CD14-positive monocyte (primary cell): ENCODE measurements around the gene RASA2. TPM values are rescaled to one million over a fixed set of nuclear protein-coding genes. Genes with fewer than 3 reads are reported as not detected.

Experiments
- DNase-seq, 3 donors: peaks; one replicate each; pipeline ENCODE4 v3.0.0-alpha.2; 2011 to 2022
- H2AFZ ChIP-seq: 2 replicates; pipeline ENCODE4 v1.6.0; 2012; ENCODE audit warnings: mild to moderate bottlenecking, low read depth, low read length, inconsistent platforms; ENCODE audit not compliant: insufficient read depth, poor library complexity, severe bottlenecking
- H3K27ac ChIP-seq, 2 donors: 1 replicate in 1 of 2; 2 replicates in 1 of 2; pipeline ENCODE4 v1.5.1; 2012 to 2013; ENCODE audit warnings: low read length in 2 of 2, control low read depth in 1 of 2, inconsistent platforms in 1 of 2, low read depth in 1 of 2, mild to moderate bottlenecking in 1 of 2
- H3K27me3 ChIP-seq, 2 donors: one replicate each; pipeline versions ENCODE4 v1.6.0 to v1.6.1; 2011 to 2013; ENCODE audit warnings: low read length in 2 of 2; ENCODE audit not compliant: control insufficient read depth in 2 of 2, insufficient read depth in 2 of 2
- H3K36me3 ChIP-seq, 2 donors: replicated peaks in 1 of 2; 1 replicate in 1 of 2; 2 replicates in 1 of 2; pipeline versions ENCODE4 v1.5.1 to v1.6.1; 2012 to 2013; ENCODE audit warnings: low read length in 2 of 2, control low read depth in 1 of 2, inconsistent platforms in 1 of 2, mild to moderate bottlenecking in 1 of 2; ENCODE audit not compliant: insufficient read depth in 2 of 2, control insufficient read depth in 1 of 2
- H3K4me1 ChIP-seq, 2 donors: 1 replicate in 1 of 2; 2 replicates in 1 of 2; pipeline versions ENCODE4 v1.5.1 to v1.6.1; 2012 to 2013; ENCODE audit warnings: low read length in 2 of 2, control low read depth in 1 of 2, inconsistent platforms in 1 of 2, mild to moderate bottlenecking in 1 of 2, moderate library complexity in 1 of 2; ENCODE audit not compliant: insufficient read depth in 2 of 2, control insufficient read depth in 1 of 2
- H3K4me2 ChIP-seq: replicated peaks from 2 replicates; pipeline ENCODE3; 2012; ENCODE audit warnings: low read length, moderate library complexity, mild to moderate bottlenecking; ENCODE audit not compliant: poor library complexity, severe bottlenecking; ENCODE audit errors: extremely low read depth
- H3K4me3 ChIP-seq, 3 experiments: fragments of 200-600 bp in 1 of 3; sonication (generic) in 1 of 3; replicated peaks in 1 of 3; 1 replicate in 2 of 3; 2 replicates in 1 of 3; pipeline ENCODE4 v1.5.1; 2011 to 2013; ENCODE audit warnings: low read length in 3 of 3, mild to moderate bottlenecking in 3 of 3, control low read depth in 2 of 3, low read depth in 2 of 3, inconsistent platforms in 1 of 3, moderate library complexity in 1 of 3
- H3K79me2 ChIP-seq: 2 replicates; pipeline ENCODE4 v1.6.0; 2012; ENCODE audit warnings: mild to moderate bottlenecking, control low read depth, inconsistent platforms, low read length, moderate library complexity; ENCODE audit not compliant: insufficient read depth
- H3K9ac ChIP-seq: 2 replicates; pipeline ENCODE4 v1.6.0; 2017; ENCODE audit warnings: low read length, mild to moderate bottlenecking; ENCODE audit not compliant: insufficient read depth, poor library complexity, severe bottlenecking
- H3K9me3 ChIP-seq, 2 donors: replicated peaks in 1 of 2; 1 replicate in 1 of 2; 2 replicates in 1 of 2; pipeline versions ENCODE4 v1.5.1 to v1.6.1; 2012 to 2013; ENCODE audit warnings: low read length in 2 of 2, control low read depth in 1 of 2; ENCODE audit not compliant: control insufficient read depth in 1 of 2, insufficient read depth in 1 of 2
- H4K20me1 ChIP-seq: 2 replicates; pipeline ENCODE4 v1.6.0; 2012; ENCODE audit warnings: mild to moderate bottlenecking, low read length, control low read depth, moderate library complexity; ENCODE audit not compliant: insufficient read depth
- H3K27ac Mint-ChIP-seq, 7 donors: one replicate each; pipeline ENCODE4 v1.8.0; 2020; ENCODE audit warnings: mild to moderate bottlenecking in 7 of 7, mixed read lengths in 7 of 7, moderate library complexity in 6 of 7, inconsistent platforms in 2 of 7
- H3K27me3 Mint-ChIP-seq, 3 donors: one replicate each; pipeline ENCODE4 v1.8.0; 2021 to 2022; ENCODE audit warnings: low read depth in 3 of 3, mild to moderate bottlenecking in 3 of 3, mixed read lengths in 3 of 3, moderate library complexity in 3 of 3, inconsistent platforms in 1 of 3
- H3K36me3 Mint-ChIP-seq, 2 donors: one replicate each; pipeline ENCODE4 v1.8.0; 2020; ENCODE audit warnings: mixed read lengths in 2 of 2, inconsistent platforms in 1 of 2, mild to moderate bottlenecking in 1 of 2
- H3K4me1 Mint-ChIP-seq: one replicate; pipeline ENCODE4 v1.8.0; 2020; ENCODE audit warnings: mild to moderate bottlenecking, mixed read lengths
- H3K4me3 Mint-ChIP-seq, 2 donors: one replicate each; pipeline ENCODE4 v1.8.0; 2020; ENCODE audit warnings: mild to moderate bottlenecking in 2 of 2, mixed read lengths in 2 of 2, moderate library complexity in 1 of 2
- H3K9me3 Mint-ChIP-seq, 7 donors: one replicate each; pipeline ENCODE4 v1.8.0; 2020 to 2022; ENCODE audit warnings: mixed read lengths in 7 of 7, mild to moderate bottlenecking in 6 of 7, moderate library complexity in 6 of 7, inconsistent platforms in 2 of 7
- WGBS: methylation state at CpG from one replicate; pipeline ENCODE4 v1.1.5; 2013; ENCODE audit warnings: missing lambda C conversion rate; ENCODE audit not compliant: insufficient coverage; 5-methylcytosine and 5-hydroxymethylcytosine counted together
- intact Hi-C, 2 donors: fragments of 100-400 bp; cut with micrococcal nuclease; formaldehyde crosslinking; loops; one replicate each; pipeline versions ENCODE4 v1.15.0 to v1.15.1; 2023
- polyA plus RNA-seq, 3 donors: library from polyadenylated mRNA; depleted of rRNA in 1 of 3; unstranded in 2 of 3; stranded (reverse) in 1 of 3; fragments of 300-500 nt in 2 of 3; fragments of >200 nt in 1 of 3; fragmentation: Illumina TruSeq in 2 of 3; gene quantifications; 1 replicate in 2 of 3; 2 replicates in 1 of 3; pipeline ENCODE4 v1.2.3, GENCODE V29; 2012 to 2021
- TF ChIP-seq, protein P1 (sequence below): fragments of 200-600 bp; IDR thresholded peaks from one replicate; pipeline ENCODE4 v1.8.0; 2022; ENCODE audit warnings: antibody characterized with exemption, mild to moderate bottlenecking

RASA2 gene
- polyA plus RNA-seq, 3 donors = 7.0 to 13.5 (median 8.8) TPM

- H3K4me1 ChIP-seq = no peaks in the 10 kb centered on the region
- peaks cover 66 to 81% of the 10 kb centered on the region in 2 donors for H3K36me3 Mint-ChIP-seq
- no peaks in the 10 kb centered on the region for H3K27me3 Mint-ChIP-seq
- H3K36me3 ChIP-seq = peaks cover 72 to 93% of the 10 kb centered on the region in 2 donors
- no peak overlapping the region for H3K4me3 ChIP-seq
- peak overlapping the region in 4 of 7 donors; percentile 45 to 69 (median 54) for H3K27ac Mint-ChIP-seq
- H3K4me1 Mint-ChIP-seq = peaks cover 4% of the 10 kb centered on the region
- no CpG with 5 or more reads among the region's 13 CpGs for WGBS
- no peaks in the 10 kb centered on the region for H4K20me1 ChIP-seq
- H3K4me3 Mint-ChIP-seq = no peak overlapping the region
- no peak overlapping the region for H2AFZ ChIP-seq
- no peak overlapping the region for H3K27ac ChIP-seq
- H3K9me3 ChIP-seq = no peaks in the 10 kb centered on the region
- H3K4me2 ChIP-seq = no peak overlapping the region
- H3K9me3 Mint-ChIP-seq = no peaks in the 10 kb centered on the region
- peak in 1 of 3 donors; percentile 13 for DNase-seq
- no peaks in the 10 kb centered on the region for H3K79me2 ChIP-seq
- intact Hi-C loops = loop anchor here in 1 of 2 donors (10.0 kb wide), 1 partner anchor 339 kb away; no protein-coding TSS in a partner anchor
- no peak overlapping the region for H3K9ac ChIP-seq
- TF ChIP-seq, protein P1, sequence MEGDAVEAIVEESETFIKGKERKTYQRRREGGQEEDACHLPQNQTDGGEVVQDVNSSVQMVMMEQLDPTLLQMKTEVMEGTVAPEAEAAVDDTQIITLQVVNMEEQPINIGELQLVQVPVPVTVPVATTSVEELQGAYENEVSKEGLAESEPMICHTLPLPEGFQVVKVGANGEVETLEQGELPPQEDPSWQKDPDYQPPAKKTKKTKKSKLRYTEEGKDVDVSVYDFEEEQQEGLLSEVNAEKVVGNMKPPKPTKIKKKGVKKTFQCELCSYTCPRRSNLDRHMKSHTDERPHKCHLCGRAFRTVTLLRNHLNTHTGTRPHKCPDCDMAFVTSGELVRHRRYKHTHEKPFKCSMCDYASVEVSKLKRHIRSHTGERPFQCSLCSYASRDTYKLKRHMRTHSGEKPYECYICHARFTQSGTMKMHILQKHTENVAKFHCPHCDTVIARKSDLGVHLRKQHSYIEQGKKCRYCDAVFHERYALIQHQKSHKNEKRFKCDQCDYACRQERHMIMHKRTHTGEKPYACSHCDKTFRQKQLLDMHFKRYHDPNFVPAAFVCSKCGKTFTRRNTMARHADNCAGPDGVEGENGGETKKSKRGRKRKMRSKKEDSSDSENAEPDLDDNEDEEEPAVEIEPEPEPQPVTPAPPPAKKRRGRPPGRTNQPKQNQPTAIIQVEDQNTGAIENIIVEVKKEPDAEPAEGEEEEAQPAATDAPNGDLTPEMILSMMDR = peak; percentile 66
- H3K27me3 ChIP-seq = no peaks in the 10 kb centered on the region
Measured at GRCh38 chr3:141575879-141576743, 89.3 kb downstream of the RASA2 start.

- H3K27ac Mint-ChIP-seq = no peak overlapping the region
- no CpG with 5 or more reads among the region's 1 CpG for WGBS
- H3K27ac ChIP-seq = no peak overlapping the region
Measured at GRCh38 chr3:141576744-141577052, 89.9 kb downstream of the RASA2 start.

More at GRCh38 chr3:141576744-141577052, 89.9 kb downstream of the RASA2 start:
- H3K4me2 ChIP-seq = no peak overlapping the region
- Mint-ChIP-seq H3K4me3 (no peak overlapping the region), H3K4me1 (peaks cover 4% of the 10 kb centered on the region), H3K36me3 (peaks cover 64 to 81% of the 10 kb centered on the region in 2 donors), H3K9me3 (no peaks in the 10 kb centered on the region), H3K27me3 (no peaks in the 10 kb centered on the region)
- H3K4me3 ChIP-seq = no peak overlapping the region
- H3K79me2 ChIP-seq = no peaks in the 10 kb centered on the region
- no peaks in the 10 kb centered on the region for H4K20me1 ChIP-seq
- intact Hi-C loops = loop anchor here in 1 of 2 donors (10.0 kb wide), 1 partner anchor 338 kb away; no protein-coding TSS in a partner anchor
- TF ChIP-seq, protein P1 = peak; percentile 20
- H3K9ac ChIP-seq = no peak overlapping the region
- no peak for DNase-seq
- H3K27me3 ChIP-seq = no peaks in the 10 kb centered on the region
- no peak overlapping the region for H2AFZ ChIP-seq
- no peaks in the 10 kb centered on the region for H3K9me3 ChIP-seq
- no peaks in the 10 kb centered on the region for H3K4me1 ChIP-seq
- peaks cover 74 to 93% of the 10 kb centered on the region in 2 donors for H3K36me3 ChIP-seq
